HepG2 (cell line): Measurements from ENCODE around the gene KSR1. TPM values are rescaled to one million over a fixed set of nuclear protein-coding genes. Genes with fewer than 3 reads are reported as not detected.
A peak's percentile ranks its signal among the peaks of the same experiment; 100 is the strongest.

ENCODE experiments used
- AHR ChIP-seq: IDR thresholded peaks from 2 replicates; pipeline ENCODE4 v1.6.1; 2018; ENCODE audit warnings: missing genetic modification reagents, missing compliant biosample characterization
- ARHGAP35 ChIP-seq: sonication (generic); formaldehyde crosslinking; IDR thresholded peaks from 2 replicates; pipeline ENCODE4 v1.9.0; 2022; ENCODE audit warnings: mild to moderate bottlenecking, inconsistent platforms, moderate library complexity, missing genetic modification reagents, borderline replicate concordance
- FOXK2 ChIP-seq: fragments of 450-650 bp; IDR thresholded peaks from 2 replicates; pipeline ENCODE4 v1.6.1; 2016
- KDM5B ChIP-seq: sonication (generic); formaldehyde crosslinking; IDR thresholded peaks from 2 replicates; pipeline ENCODE4 v1.4.0; 2020; ENCODE audit warnings: missing genetic modification reagents, mild to moderate bottlenecking, borderline replicate concordance
- PHB2 ChIP-seq: fragments of 450-650 bp; IDR thresholded peaks from 2 replicates; pipeline ENCODE4 v1.6.1; 2018; ENCODE audit not compliant: partially characterized antibody
- SAP130 ChIP-seq: IDR thresholded peaks from 2 replicates; pipeline ENCODE4 v1.6.1; 2016; ENCODE audit warnings: low read depth
- ZFP82 ChIP-seq: sonication (generic); formaldehyde crosslinking; IDR thresholded peaks from 2 replicates; pipeline ENCODE4 v1.5.1; 2020; ENCODE audit warnings: mild to moderate bottlenecking, missing genetic modification reagents, borderline replicate concordance
- ZFX ChIP-seq: sonication (generic); formaldehyde crosslinking; IDR thresholded peaks from 2 replicates; pipeline ENCODE4 v1.4.0; 2020; ENCODE audit warnings: mild to moderate bottlenecking, low read depth, missing genetic modification reagents, moderate library complexity
- ZMYM2 ChIP-seq: sonication (generic); formaldehyde crosslinking; IDR thresholded peaks from 2 replicates; pipeline ENCODE4 v1.8.0; 2022; ENCODE audit warnings: mild to moderate bottlenecking, missing genetic modification reagents
- ZNF296 ChIP-seq: sonication (generic); formaldehyde crosslinking; conservative IDR thresholded peaks from 2 replicates; pipeline ENCODE4 v1.5.0; 2020; ENCODE audit warnings: mild to moderate bottlenecking, missing genetic modification reagents
- ZNF441 ChIP-seq: sonication (generic); formaldehyde crosslinking; IDR thresholded peaks from 2 replicates; pipeline ENCODE4 v1.7.0; 2021; ENCODE audit warnings: missing genetic modification reagents, borderline replicate concordance
- ZNF615 ChIP-seq: sonication (generic); formaldehyde crosslinking; IDR thresholded peaks from 2 replicates; pipeline ENCODE4 v1.5.0; 2020; ENCODE audit warnings: mild to moderate bottlenecking, missing genetic modification reagents, borderline replicate concordance
- ZNF644 ChIP-seq: IDR thresholded peaks from 2 replicates; pipeline ENCODE4 v1.6.1; 2016; ENCODE audit warnings: low read depth
- ZNF749 ChIP-seq: sonication (generic); formaldehyde crosslinking; IDR thresholded peaks from 2 replicates; pipeline ENCODE4 v1.8.0; 2022; ENCODE audit warnings: mild to moderate bottlenecking, missing genetic modification reagents, moderate library complexity, borderline replicate concordance
- ZNF776 ChIP-seq: sonication (generic); formaldehyde crosslinking; IDR thresholded peaks from 2 replicates; pipeline ENCODE4 v1.4.0; 2020; ENCODE audit warnings: mild to moderate bottlenecking, missing genetic modification reagents
- polyA plus RNA-seq, 8 experiments: library from polyadenylated mRNA; depleted of rRNA in 3 of 8; stranded (reverse) in 7 of 8; unstranded in 1 of 8; fragments of >200 nt; fragmentation: Illumina TruSeq in 4 of 8; extraction: Trizol in 4 of 8; gene quantifications; 2 replicates each; pipeline versions ENCODE4 v1.2.1 to v1.2.3, GENCODE V29; 2011 to 2016; ENCODE audit warnings: low read depth in 4 of 8, missing spikeins in 1 of 8, mixed read lengths in 1 of 8; ENCODE audit not compliant: insufficient read depth in 1 of 8
- total RNA-seq, 5 experiments: library from RNA; depleted of rRNA; stranded (reverse); fragments of >200 nt; fragmentation: Illumina TruSeq; extraction: Trizol; gene quantifications; 2 replicates each; pipeline ENCODE4 v1.2.3, GENCODE V29; 2016; ENCODE audit warnings: low read depth in 1 of 5
- TF ChIP-seq, protein P1 (sequence below): sonication (generic); formaldehyde crosslinking; IDR thresholded peaks from 2 replicates; pipeline ENCODE4 v1.4.0; 2020; ENCODE audit warnings: missing genetic modification reagents
- TF ChIP-seq, protein P2 (sequence below): sonication (generic); formaldehyde crosslinking; IDR thresholded peaks from 2 replicates; pipeline ENCODE4 v1.5.0; 2020; ENCODE audit warnings: mild to moderate bottlenecking, missing genetic modification reagents
- TF ChIP-seq, protein P3 (sequence below): sonication (generic); formaldehyde crosslinking; IDR thresholded peaks from 2 replicates; pipeline ENCODE4 v1.4.0; 2020; ENCODE audit warnings: missing genetic modification reagents, low read depth, mild to moderate bottlenecking, borderline replicate concordance
- TF ChIP-seq, protein P4 (sequence below): sonication (generic); formaldehyde crosslinking; IDR thresholded peaks from 2 replicates; pipeline ENCODE4 v1.5.1; 2020; ENCODE audit warnings: missing genetic modification reagents, mild to moderate bottlenecking, borderline replicate concordance
- TF ChIP-seq, protein P5 (sequence below): sonication (generic); formaldehyde crosslinking; IDR thresholded peaks from 2 replicates; pipeline ENCODE4 v1.4.0; 2020; ENCODE audit warnings: missing genetic modification reagents

The KSR1 gene
- total and polyA plus RNA-seq, 2 of the 13 experiments (the other 11 are each of a cell fraction or from before 2014, with no cell fraction given): 10.1 to 16.6 TPM

DNA sequence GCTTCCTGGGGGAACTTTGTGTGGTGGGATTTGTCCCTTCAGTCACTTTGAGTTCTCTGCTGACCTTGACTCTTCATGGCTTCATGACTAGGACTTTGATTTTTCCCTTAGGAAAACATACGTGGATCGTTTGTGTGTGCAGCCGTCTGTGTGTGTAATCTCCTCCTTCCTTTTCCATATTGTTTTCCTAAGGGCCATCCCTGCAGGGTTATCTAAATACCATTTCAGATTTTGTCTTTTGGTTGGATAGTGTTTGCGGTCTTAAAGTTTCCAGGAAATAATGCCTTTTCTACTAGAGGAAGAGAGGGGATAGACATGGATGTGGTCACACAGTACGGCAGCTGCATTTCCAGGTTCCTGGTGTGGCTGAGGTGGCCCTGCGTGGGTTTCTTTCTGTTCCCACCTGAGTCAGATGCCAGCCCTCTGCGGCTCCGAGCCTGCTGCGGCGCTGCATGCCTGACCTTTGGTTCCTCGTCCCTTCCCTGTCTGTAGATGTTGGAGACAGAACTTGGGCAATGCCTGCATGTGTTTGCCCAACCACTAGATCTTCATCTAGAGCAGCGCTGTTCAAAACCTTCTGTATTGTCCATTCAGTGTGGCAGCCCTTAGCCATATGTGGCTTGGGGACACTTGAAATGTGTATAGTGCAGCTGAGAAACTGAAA is 102.7 kb downstream of the KSR1 start (continued):
- TF ChIP-seq, protein P1, sequence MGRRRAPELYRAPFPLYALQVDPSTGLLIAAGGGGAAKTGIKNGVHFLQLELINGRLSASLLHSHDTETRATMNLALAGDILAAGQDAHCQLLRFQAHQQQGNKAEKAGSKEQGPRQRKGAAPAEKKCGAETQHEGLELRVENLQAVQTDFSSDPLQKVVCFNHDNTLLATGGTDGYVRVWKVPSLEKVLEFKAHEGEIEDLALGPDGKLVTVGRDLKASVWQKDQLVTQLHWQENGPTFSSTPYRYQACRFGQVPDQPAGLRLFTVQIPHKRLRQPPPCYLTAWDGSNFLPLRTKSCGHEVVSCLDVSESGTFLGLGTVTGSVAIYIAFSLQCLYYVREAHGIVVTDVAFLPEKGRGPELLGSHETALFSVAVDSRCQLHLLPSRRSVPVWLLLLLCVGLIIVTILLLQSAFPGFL (CRISPR knock-in tag): no peak
- peak; percentile 80 for TF ChIP-seq SAP130 (CRISPR knock-in tag)
- 0 out of 2 replicates have a peak, but pooled peaks have one; percentile 20 for TF ChIP-seq ZMYM2 (CRISPR knock-in tag)
- TF ChIP-seq ZNF441 (CRISPR knock-in tag): no peak
- no peak for TF ChIP-seq ZNF296
- TF ChIP-seq, protein P2, sequence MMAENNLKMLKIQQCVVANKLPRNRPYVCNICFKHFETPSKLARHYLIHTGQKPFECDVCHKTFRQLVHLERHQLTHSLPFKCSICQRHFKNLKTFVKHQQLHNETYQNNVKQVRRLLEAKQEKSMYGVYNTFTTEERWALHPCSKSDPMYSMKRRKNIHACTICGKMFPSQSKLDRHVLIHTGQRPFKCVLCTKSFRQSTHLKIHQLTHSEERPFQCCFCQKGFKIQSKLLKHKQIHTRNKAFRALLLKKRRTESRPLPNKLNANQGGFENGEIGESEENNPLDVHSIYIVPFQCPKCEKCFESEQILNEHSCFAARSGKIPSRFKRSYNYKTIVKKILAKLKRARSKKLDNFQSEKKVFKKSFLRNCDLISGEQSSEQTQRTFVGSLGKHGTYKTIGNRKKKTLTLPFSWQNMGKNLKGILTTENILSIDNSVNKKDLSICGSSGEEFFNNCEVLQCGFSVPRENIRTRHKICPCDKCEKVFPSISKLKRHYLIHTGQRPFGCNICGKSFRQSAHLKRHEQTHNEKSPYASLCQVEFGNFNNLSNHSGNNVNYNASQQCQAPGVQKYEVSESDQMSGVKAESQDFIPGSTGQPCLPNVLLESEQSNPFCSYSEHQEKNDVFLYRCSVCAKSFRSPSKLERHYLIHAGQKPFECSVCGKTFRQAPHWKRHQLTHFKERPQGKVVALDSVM: no peak
- TF ChIP-seq ZNF644: peak; percentile 81; the same call in 1 of the 2 replicates
- no peak for TF ChIP-seq FOXK2
- TF ChIP-seq, protein P3, sequence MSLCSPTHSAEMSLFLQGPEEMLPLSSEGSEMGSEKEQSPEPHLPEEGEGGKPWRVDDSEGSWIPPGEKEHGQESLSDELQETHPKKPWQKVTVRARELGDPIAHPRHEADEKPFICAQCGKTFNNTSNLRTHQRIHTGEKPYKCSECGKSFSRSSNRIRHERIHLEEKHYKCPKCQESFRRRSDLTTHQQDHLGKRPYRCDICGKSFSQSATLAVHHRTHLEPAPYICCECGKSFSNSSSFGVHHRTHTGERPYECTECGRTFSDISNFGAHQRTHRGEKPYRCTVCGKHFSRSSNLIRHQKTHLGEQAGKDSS (CRISPR knock-in tag): 0 out of 2 replicates have a peak, but pooled peaks have one; percentile 8
- TF ChIP-seq ARHGAP35 (CRISPR knock-in tag): no peak
- no peak for TF ChIP-seq PHB2
- TF ChIP-seq KDM5B: no peak; the same call in 1 of the 2 replicates
- TF ChIP-seq ZFP82: no peak
- TF ChIP-seq AHR (CRISPR knock-in tag): no peak
- 0 out of 2 replicates have a peak, but pooled peaks have one; percentile 27 for TF ChIP-seq ZNF749 (CRISPR knock-in tag)
- TF ChIP-seq, protein P4, sequence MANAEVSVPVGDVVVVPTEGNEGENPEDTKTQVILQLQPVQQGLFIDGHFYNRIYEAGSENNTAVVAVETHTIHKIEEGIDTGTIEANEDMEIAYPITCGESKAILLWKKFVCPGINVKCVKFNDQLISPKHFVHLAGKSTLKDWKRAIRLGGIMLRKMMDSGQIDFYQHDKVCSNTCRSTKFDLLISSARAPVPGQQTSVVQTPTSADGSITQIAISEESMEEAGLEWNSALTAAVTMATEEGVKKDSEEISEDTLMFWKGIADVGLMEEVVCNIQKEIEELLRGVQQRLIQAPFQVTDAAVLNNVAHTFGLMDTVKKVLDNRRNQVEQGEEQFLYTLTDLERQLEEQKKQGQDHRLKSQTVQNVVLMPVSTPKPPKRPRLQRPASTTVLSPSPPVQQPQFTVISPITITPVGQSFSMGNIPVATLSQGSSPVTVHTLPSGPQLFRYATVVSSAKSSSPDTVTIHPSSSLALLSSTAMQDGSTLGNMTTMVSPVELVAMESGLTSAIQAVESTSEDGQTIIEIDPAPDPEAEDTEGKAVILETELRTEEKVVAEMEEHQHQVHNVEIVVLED (CRISPR knock-in tag): no peak
- TF ChIP-seq, protein P5, sequence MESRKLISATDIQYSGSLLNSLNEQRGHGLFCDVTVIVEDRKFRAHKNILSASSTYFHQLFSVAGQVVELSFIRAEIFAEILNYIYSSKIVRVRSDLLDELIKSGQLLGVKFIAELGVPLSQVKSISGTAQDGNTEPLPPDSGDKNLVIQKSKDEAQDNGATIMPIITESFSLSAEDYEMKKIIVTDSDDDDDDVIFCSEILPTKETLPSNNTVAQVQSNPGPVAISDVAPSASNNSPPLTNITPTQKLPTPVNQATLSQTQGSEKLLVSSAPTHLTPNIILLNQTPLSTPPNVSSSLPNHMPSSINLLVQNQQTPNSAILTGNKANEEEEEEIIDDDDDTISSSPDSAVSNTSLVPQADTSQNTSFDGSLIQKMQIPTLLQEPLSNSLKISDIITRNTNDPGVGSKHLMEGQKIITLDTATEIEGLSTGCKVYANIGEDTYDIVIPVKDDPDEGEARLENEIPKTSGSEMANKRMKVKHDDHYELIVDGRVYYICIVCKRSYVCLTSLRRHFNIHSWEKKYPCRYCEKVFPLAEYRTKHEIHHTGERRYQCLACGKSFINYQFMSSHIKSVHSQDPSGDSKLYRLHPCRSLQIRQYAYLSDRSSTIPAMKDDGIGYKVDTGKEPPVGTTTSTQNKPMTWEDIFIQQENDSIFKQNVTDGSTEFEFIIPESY (CRISPR knock-in tag): peak; percentile 40; the same call in 1 of the 2 replicates
- TF ChIP-seq ZNF615: no peak
- TF ChIP-seq ZNF776 (CRISPR knock-in tag): no peak
- TF ChIP-seq ZFX: no peak
